ENCODE measurements around the gene TINAG.
A peak's percentile ranks its signal among the peaks of the same experiment; 100 is the strongest.

TINAG gene, protein sequence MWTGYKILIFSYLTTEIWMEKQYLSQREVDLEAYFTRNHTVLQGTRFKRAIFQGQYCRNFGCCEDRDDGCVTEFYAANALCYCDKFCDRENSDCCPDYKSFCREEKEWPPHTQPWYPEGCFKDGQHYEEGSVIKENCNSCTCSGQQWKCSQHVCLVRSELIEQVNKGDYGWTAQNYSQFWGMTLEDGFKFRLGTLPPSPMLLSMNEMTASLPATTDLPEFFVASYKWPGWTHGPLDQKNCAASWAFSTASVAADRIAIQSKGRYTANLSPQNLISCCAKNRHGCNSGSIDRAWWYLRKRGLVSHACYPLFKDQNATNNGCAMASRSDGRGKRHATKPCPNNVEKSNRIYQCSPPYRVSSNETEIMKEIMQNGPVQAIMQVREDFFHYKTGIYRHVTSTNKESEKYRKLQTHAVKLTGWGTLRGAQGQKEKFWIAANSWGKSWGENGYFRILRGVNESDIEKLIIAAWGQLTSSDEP

DNA sequence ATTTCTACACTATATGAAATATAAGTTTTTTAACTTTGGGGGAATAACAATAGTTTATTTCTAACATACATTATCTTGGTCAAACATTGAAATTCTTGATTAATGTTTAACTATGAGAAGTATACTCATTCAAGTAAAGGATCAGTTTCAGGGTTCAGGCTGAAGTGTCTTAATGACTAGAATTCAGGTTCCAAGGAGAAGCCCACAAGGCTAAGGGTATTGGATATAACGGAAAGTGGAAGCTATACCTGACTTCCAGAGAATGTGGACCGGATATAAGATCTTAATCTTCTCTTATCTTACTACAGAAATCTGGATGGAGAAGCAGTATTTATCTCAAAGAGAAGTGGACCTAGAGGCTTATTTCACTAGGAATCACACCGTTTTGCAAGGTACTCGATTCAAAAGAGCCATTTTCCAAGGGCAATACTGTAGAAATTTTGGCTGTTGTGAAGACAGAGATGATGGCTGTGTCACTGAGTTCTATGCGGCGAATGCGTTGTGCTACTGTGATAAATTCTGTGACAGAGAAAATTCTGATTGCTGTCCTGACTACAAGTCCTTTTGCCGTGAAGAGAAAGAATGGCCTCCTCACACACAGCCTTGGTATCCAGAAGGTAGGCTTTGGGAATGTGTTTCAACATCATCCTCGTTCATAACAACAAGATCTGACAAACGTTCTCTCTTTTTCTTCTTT is at the start of gene TINAG:
TSS of gene TINAG (plus strand) at position 153 of the 697 bp plus-strand sequence. CDS start at position 263, 110 bp downstream.
- no peak for DNase-seq (ENCODE audit: low read depth)

DNA sequence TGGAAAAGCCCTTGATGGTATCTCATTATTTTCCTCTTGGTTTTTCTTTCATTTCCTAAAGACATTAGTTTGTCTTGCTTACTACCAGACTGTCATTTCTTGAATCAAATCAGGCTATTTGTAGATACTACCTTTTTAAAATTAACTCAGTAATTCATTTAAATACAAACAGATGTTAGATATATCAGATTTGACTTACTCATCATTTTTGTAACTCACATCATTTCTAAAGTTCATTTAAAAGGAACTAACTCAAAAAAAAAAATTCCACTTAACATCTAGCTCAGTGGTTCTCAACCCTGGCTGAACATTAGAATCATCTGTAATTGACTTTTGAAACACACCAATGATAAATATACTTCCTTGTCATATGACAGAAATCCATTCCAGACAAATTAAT is 48.2 kb upstream of the TINAG start:
- no peak for DNase-seq (ENCODE audit: low read depth)

DNA sequence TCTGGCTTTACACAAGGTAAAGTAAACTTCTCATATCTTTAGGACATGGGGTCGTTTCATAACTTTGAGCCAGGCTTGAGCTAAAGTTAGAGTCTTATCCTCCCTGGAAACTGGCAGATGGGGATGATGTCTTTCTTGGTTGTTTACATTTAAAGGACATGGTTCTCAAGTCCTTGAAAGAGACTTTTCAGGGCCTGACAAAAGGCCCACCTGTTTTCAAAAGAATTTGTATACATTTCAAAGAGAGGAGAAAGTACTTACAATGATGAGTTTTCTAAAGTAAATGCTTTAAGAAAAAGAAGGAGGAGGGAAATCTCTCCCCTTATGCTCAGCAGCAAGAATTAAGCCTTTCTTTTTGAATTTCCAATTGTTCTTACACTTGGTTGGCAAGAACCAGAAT is 45.7 kb upstream of the TINAG start:
- DNase-seq (ENCODE audit: low read depth) = no peak

DNA sequence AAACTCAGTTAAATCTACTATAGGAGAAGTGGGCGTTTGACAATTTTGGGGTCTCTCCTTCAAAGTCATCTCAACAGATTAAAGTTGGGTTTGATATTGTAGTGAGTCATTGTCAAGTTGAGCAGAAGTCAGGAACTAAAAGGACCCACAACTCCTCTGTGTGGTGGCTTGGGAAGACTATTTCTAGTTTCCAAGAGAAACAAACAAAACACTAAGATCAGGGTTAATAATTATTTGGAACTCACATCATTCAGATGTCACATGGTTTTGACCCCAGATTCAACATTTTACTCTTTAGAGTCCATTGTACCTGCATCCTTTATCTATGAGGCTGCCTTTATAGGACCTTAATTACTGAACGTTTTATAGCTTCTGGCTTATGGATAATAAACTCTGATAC is 45.3 kb upstream of the TINAG start:
- no peak for DNase-seq (ENCODE audit: low read depth)

DNA sequence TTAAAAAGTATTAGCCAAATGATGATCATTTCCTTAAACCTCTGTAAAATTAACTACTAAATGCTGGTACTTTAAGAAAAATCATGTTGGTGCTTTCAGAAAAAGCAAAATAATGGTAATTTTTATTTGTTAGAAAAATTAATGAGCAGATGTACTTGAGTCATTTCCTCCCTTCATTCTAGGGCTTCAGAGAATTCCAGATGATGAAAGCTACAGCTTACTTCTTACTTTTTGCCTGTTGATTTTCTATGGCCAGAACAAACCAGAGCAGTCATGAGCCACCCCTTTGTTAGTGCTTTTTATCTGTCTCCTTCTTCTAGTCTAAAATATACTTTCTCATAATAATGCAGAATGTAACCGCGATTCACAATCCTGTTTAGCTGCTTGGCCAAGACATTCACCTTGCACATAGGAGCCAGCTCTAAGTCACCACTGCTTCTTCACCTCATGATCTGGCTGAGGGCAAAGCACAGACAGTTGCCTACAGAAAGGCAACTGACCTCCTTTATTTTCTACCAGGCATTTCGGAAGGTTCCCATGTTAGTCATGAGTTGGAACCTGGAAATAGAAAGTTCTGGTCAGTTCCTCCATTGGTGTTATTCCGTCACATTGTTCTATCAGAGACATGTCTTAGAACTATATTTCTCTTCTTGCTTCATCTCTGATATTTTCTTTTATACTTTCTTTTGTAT is 43.5 kb upstream of the TINAG start:
- no peak for DNase-seq (ENCODE audit: low read depth)

DNA sequence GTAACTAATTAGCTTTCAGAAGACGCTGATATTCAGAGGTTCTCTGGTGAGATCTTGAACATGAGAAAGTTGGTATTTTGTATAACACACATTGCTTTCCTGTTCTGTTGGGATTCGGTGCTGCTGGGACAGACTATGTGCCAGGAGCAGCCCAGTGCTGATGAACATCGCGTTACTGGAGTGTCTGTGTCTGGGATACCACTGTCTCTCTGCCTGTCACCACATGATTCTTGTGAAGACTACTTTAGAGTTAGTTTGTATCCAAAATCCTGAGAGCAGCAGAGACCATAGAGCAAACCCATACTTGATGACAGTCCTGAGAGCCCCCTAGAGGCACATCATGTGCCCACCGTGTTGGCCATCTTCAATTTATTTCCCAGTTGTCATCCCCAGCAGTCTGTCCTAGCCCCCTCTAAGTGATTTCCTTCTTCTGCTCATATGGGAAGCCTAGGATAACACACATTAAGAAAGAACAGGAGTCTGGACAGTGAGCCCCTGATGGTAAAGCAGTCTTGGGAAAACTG is 41.8 kb upstream of the TINAG start:
- no peak for DNase-seq (ENCODE audit: low read depth)

DNA sequence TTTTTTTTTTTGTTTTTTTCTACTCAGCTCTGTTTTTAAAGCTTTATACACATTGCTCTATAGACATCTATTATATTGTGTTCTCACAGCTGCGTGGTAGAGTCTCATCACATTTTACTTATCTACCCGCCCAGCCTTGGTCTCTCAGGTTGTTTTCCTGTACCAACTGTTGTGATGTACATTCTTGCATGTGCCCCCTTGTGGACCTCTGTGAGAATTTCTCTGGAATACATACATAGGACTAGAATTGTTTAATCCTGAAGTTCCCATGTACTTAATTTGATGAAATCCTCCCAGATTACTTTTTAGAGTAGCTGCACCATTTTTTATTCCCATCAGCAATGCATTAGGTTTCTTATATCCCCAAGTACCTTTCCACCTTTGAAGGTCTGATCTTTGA is 40.4 kb upstream of the TINAG start:
- no peak for DNase-seq (ENCODE audit: low read depth)

DNA sequence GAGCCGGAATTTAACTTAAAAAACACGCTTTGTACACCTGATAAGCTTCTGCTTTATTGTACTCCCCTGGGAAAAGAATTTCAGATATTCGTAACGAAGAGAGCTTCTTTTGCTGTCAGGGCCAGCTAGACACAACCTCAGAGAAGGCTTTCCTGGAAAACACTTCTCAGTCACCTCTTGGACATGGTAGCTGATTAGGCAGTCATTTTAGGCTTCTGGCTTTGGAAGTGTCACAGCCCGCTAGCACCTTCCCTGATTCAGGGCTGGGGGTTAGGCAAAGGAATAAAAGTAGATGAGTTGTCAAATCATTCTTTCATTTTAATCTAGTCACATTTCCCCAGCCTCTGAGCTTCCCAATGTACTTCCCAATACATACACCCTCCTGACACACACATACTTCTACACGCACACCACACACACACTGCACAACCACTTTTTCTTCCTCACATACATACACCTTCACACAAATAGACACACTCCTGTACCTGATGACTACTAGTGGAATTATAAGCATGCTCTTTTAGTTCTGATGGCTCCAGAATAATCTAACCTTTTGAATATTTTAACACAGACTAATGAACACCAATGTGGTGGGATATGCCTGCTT is 34.9 kb upstream of the TINAG start:
- DNase-seq (ENCODE audit: low read depth) = no peak

DNA sequence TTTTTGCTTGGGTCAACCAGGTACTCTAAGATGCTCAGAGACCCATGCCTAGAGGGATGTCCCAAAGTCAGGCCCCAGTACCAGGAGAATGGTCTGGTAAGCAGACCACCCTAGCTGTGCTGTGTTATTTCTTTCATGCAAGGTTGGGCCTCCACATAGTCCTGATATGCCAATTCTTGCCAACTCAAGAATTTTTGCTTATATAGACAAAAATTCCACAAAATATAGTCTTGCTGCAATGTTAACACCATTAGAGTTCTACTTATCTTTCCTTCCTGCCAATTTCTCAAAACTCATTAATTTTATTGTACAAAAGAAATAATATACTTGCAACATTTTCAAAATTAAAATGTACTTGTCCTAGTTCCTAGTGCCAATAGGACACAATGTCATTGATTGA is 33.9 kb upstream of the TINAG start:
- DNase-seq (ENCODE audit: low read depth) = no peak

DNA sequence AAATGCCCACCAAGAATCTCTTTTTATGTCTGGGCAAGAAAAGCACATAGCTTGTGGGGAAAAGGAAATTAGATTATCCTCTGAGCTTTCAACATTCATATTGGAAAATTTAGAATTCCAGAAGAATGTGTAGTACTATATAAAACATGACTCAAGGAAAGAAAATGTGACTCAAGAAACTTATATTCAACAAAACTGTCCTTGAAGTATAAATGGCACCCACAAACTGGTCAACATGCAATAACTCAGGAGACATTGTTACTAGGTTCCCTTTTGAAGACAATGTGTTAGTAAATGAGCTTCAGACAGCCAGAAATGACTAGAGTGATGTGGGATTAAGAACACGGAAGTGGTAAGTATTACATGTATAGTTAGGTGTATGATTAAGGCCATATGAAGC is 26.1 kb upstream of the TINAG start:
- peak; percentile 96 for DNase-seq (ENCODE audit: low read depth)

DNA sequence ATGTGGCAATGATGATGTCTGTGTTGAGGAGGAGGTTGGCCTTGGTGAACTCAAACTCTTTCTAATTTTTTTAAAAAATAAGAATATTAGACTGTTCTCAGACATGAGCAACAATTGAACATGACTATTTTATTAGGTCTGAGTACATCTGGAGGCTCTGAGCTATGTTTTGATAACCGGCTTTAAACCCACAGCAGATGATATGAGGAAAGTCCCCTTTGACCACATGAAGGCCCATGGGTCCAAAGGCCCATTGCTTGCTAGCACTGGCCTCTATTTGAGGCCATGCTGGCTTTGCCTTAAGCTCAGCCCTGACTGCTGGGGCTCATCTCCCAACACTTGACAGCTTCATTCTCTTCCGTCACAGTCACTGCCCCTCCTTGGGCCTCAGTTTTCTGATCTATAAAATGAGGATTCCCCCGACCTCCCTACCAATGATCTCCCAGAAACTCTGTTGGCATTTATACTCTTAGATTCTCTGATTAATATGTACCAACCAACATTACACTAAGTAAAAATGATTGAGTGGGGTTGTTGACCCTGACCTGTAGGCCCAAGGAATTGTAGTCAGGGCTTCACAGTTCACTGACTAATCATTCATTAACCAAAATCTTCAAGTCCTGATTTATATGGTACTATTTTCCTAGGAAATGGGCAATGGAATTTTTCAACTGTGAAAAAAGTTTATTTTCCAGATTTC is 23.9 kb upstream of the TINAG start:
- no peak for DNase-seq (ENCODE audit: low read depth)

DNA sequence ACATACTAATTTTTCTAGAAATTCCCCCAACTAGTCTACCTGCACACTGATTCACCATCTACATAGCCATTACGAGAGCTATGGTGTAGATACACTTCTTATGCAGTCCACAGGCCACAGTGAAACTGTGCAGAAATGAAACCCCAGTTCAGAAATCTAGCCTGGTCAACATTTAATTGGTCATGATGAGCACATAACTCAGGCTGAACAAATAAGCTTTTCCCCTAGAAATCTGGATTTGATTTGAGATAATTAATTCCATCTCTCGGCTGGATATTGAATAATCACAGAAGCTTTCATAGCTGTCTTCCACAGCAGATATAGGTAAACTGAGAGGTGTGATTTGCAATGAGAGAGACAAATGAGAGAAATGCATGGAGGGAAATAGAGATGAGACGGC is 22.6 kb upstream of the TINAG start:
- peak; percentile 16 for DNase-seq (ENCODE audit: low read depth)

DNA sequence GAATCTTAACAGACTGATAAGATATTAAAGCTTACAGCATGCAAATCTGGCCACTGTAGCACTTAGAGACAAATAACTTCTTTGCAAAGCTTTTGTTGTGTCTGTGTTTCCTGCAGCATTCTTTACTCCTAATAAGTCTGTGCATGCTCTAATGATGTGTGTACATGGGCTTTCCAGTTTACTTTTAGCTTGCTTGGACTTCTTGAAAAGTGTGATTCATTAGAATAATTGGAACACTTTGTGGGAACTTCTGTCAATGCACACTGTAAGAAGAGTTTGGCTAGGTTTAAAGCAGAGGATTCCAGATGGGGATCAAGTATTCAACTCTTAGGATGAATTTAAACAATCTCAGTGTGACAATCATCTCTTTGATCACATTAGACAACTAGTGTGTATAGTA is 22.1 kb upstream of the TINAG start:
- DNase-seq (ENCODE audit: low read depth) = no peak

DNA sequence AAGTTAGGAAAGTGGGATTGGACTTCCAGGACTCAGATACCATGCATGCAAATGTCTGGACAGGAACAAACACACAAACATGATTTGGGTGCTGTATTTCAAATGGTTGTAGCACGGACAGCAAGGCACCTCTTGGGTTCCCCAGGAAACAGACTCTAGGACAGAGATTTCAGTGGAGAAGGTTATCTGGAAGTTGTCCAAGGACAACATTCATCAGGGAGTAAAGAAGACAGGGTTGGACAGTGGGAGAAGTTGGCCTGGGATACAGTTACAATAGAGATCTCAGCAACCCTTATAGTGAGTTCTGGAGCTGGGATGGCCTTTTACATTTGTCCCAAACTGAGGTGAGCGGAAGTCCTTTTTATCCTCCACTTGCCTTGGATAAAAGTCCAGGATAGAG is 19.8 kb upstream of the TINAG start:
- DNase-seq (ENCODE audit: low read depth) = no peak

DNA sequence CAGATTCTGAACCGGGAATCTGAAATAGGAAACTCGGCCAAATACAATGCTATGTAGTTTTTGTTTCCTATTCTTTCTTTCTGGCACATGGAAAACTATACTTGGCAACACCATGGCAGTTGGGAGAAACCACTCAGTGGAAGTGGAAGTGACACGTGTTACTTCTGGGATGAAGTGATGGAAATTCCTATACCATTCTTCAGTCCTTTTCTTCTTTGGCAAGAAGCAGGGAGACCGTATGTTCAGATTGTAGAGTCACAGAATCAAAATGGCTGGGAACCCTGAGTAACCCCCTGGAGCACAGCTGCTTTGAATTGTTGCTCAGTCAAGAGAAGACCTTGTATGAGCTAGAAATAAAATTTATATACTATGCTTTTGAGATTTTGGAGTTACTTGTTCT is 18.8 kb upstream of the TINAG start:
- DNase-seq (ENCODE audit: low read depth) = no peak

DNA sequence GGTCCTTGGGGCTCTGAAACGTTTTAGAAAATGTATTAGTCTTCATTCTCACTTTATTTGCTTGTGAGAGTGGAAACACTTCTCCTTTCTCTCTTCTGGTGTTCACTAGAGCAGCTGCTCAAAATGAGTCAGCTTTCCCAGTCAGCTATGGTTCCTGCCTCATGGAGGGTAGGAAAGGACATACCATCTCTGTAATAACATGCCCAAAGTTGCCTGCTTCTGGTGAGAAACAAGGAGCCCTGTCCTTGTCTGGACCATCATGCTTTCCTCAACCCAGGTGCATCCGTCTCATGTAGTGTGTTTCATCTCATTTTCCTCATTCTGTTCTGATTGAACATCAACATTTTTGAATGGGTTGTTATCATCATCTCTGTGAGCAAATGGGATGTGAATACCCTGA is 17.1 kb upstream of the TINAG start:
- peak; percentile 32 for DNase-seq (ENCODE audit: low read depth)

DNA sequence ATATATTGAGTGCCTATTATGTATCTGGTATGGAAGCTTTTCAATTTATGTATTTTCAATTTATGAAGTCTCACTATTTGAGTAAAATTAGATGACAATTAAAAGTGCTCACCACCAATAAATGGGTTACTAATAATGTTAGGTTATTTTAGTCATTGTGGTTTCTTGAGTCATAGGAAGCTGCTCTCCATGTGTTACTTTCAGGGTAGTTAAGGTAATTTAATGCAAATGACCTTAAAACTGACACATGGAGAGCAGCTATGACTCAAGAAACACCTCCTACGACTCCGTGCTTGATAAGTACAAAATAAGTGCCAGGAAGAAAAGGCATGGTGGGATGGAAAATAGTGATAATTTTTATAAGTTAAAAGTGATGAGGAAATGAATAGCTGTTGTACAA is 16.5 kb upstream of the TINAG start:
- DNase-seq (ENCODE audit: low read depth) = peak; percentile 26

DNA sequence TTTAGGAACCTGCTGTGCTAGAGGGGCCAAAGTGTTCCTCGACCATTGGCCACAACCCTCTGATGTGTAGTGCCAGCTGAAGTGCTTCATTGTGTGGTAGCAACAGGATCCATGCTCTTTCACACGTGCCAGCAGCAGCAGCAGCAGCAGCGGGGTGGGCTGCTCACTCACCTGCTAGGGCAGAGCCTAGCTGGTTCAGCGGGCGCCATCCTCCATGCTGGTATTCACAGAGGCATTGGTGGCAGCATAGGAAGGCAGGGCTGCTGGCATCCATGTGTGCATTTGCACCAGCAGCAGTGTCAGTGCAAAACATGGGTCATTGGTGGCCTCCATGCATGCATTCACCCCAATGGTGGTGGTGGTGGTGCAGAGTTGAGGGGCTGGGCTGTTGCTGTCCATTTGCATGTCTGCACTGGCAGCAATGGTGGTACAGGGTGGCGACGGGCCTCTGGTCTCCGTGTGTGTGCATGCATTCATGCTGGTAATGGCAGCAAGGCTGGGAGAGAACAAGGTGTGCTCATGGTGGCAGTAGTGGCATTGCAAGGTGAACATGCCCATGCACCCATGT is 13.2 kb upstream of the TINAG start:
- no peak for DNase-seq (ENCODE audit: low read depth)

DNA sequence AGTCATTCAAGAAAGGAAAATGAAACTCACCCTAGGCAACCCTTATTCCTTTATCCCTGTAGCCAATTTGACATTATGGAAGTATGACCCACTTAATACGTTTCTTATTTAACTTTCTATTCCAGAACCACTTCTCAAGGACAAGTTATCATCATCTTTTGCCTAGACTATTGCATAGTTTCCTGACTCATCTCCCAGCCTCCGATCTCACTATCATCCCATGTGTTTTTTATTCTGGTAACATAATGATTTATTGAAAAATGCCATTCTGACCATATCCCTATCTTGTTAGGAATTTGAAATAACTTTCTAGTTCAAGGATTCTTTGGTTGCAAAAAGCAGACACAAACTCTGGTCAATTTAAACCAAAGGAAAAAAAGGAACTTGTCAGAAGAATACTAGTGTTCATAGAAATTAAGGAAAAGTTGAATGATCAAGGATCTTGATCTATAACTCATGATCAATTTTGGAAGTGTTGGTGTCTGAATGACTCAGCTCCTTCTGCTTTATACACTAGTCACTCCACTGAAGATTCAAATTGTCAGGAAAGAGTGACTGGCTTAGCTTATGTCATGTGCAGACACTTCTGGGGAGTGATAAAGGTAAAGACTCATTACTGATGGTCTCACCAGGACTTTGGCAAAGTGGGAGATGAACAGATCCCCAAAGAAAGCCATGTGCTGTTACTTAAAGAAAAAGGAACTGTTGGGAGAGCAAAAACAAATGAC is 8.5 kb upstream of the TINAG start:
- peak; percentile 36 for DNase-seq (ENCODE audit: low read depth)

DNA sequence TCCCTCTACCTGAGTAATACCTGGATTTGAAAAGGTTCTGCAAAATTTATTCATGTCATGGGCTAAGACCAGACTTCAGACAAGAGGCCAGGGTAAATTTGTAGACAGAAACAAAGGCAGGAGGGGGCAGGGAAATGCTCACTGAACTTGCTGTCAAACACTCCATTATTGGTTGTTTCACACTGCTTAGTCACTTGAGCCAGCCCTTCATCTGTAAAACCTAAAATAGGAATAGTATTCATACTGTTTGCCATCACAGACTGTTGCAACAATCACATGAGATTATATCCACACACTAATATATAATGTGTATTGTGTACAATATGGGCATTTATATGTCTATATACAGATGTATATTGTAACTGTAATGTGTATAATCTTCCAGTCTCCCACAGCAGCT is 6.5 kb upstream of the TINAG start:
- DNase-seq (ENCODE audit: low read depth) = no peak

All from HS-5 (cell line).